Measurements from ENCODE around the gene PPP1CA.
"Not testable (repeated sequence)": the region's sequence is repeated elsewhere in the genome, so short reads cannot be mapped to it uniquely, and the experiment has no call there.

PPP1CA gene

GRCh38 chr11:67429722-67430121 is 28.1 kb upstream of the PPP1CA start:
- no CpG with 5 or more reads among the region's 11 CpGs for WGBS (ENCODE audit: extremely low coverage, insufficient coverage, insufficient read length)
- peaks cover 45 to 49% of the 10 kb centered on the region in 2 experiments for H3K36me3 ChIP-seq (ENCODE audit: control insufficient read depth in 1 of 2, insufficient read depth in 2 of 2, low read length in 2 of 2)
- no peak overlapping the region for H2BK5ac ChIP-seq (ENCODE audit: low read depth, low read length, poor library complexity)
- H3K27me3 ChIP-seq (ENCODE audit: insufficient read depth, low read length), result no peaks in the 10 kb centered on the region
- H2AK5ac ChIP-seq (ENCODE audit: low read length), result no peak overlapping the region
- no peak overlapping the region for H2BK120ac ChIP-seq (ENCODE audit: insufficient read depth, low read length, poor library complexity)
- H3K9ac ChIP-seq (ENCODE audit: low read length), result no peak overlapping the region
- peaks cover 0 to 9% of the 10 kb centered on the region in 2 experiments for H3K4me1 ChIP-seq (ENCODE audit: control insufficient read depth in 1 of 2, insufficient read depth in 2 of 2, low read length in 2 of 2)
- no peak overlapping the region for H3K27ac ChIP-seq (ENCODE audit: low read depth, low read length)
- no peak overlapping the region for H3K14ac ChIP-seq (ENCODE audit: low read length)
- H3K9me3 ChIP-seq (ENCODE audit: insufficient read depth, low read depth, low read length), result no peaks in the 10 kb centered on the region
- no peak overlapping the region for H3K4me2 ChIP-seq (ENCODE audit: low read length)
- no peak overlapping the region for H4K12ac ChIP-seq (ENCODE audit: low read depth, low read length)
- peaks cover 8% of the 10 kb centered on the region for H3K79me1 ChIP-seq (ENCODE audit: low read length)
- no peak overlapping the region for H3K4me3 ChIP-seq (ENCODE audit: low read depth, low read length)
- H2AFZ ChIP-seq (ENCODE audit: insufficient read depth, low read length, poor library complexity), result no peak overlapping the region
- H3K23ac ChIP-seq (ENCODE audit: low read length), result no peak overlapping the region
- DNase-seq, result no peak
- no peak overlapping the region for H4K91ac ChIP-seq (ENCODE audit: low read depth, low read length)
- no peak overlapping the region for H2BK12ac ChIP-seq (ENCODE audit: low read length)
- H3K4ac ChIP-seq (ENCODE audit: low read depth, low read length), result no peak overlapping the region
- peaks cover 5% of the 10 kb centered on the region for H3K79me2 ChIP-seq (ENCODE audit: control insufficient read depth, insufficient read depth, low read length, poor library complexity)
- H4K8ac ChIP-seq (ENCODE audit: low read depth, low read length), result no peak overlapping the region
- no peak overlapping the region for H3K18ac ChIP-seq (ENCODE audit: low read length)

- Histone ChIP-seq H3K14ac (ENCODE audit: low read length) (no peak overlapping the region), H3K9ac (ENCODE audit: low read length) (peak overlapping the region; percentile 91), H2AK5ac (ENCODE audit: low read length) (no peak overlapping the region), H3K4me3 (ENCODE audit: low read depth, low read length) (peak overlapping the region; percentile 91), H4K8ac (ENCODE audit: low read depth, low read length) (no peak overlapping the region), H3K36me3 (ENCODE audit: control insufficient read depth in 1 of 2, insufficient read depth in 2 of 2, low read length in 2 of 2) (peaks cover 39 to 43% of the 10 kb centered on the region in 2 experiments), H3K4me1 (ENCODE audit: control insufficient read depth in 1 of 2, insufficient read depth in 2 of 2, low read length in 2 of 2) (peaks cover 0 to 9% of the 10 kb centered on the region in 2 experiments), H2BK120ac (ENCODE audit: insufficient read depth, low read length, poor library complexity) (no peak overlapping the region), H3K79me1 (ENCODE audit: low read length) (peaks cover 8% of the 10 kb centered on the region), H3K27me3 (ENCODE audit: insufficient read depth, low read length) (no peaks in the 10 kb centered on the region), H2AFZ (ENCODE audit: insufficient read depth, low read length, poor library complexity) (no peak overlapping the region), H3K4me2 (ENCODE audit: low read length) (peak overlapping the region; percentile 60), H3K27ac (ENCODE audit: low read depth, low read length) (no peak overlapping the region), H4K12ac (ENCODE audit: low read depth, low read length) (no peak overlapping the region), H2BK5ac (ENCODE audit: low read depth, low read length, poor library complexity) (no peak overlapping the region), H3K79me2 (ENCODE audit: control insufficient read depth, insufficient read depth, low read length, poor library complexity) (peaks cover 5% of the 10 kb centered on the region), H4K91ac (ENCODE audit: low read depth, low read length) (peak overlapping the region; percentile 74), H2BK12ac (ENCODE audit: low read length) (no peak overlapping the region), H3K9me3 (ENCODE audit: insufficient read depth, low read depth, low read length) (no peaks in the 10 kb centered on the region), H3K18ac (ENCODE audit: low read length) (no peak overlapping the region), H3K4ac (ENCODE audit: low read depth, low read length) (peak overlapping the region; percentile 44), H3K23ac (ENCODE audit: low read length) (no peak overlapping the region)
- DNase-seq, result no peak
- WGBS (ENCODE audit: extremely low coverage, insufficient coverage, insufficient read length), result no CpG with 5 or more reads among the region's 12 CpGs
Observed at GRCh38 chr11:67429038-67429668, 27.5 kb upstream of the PPP1CA start.

DNA sequence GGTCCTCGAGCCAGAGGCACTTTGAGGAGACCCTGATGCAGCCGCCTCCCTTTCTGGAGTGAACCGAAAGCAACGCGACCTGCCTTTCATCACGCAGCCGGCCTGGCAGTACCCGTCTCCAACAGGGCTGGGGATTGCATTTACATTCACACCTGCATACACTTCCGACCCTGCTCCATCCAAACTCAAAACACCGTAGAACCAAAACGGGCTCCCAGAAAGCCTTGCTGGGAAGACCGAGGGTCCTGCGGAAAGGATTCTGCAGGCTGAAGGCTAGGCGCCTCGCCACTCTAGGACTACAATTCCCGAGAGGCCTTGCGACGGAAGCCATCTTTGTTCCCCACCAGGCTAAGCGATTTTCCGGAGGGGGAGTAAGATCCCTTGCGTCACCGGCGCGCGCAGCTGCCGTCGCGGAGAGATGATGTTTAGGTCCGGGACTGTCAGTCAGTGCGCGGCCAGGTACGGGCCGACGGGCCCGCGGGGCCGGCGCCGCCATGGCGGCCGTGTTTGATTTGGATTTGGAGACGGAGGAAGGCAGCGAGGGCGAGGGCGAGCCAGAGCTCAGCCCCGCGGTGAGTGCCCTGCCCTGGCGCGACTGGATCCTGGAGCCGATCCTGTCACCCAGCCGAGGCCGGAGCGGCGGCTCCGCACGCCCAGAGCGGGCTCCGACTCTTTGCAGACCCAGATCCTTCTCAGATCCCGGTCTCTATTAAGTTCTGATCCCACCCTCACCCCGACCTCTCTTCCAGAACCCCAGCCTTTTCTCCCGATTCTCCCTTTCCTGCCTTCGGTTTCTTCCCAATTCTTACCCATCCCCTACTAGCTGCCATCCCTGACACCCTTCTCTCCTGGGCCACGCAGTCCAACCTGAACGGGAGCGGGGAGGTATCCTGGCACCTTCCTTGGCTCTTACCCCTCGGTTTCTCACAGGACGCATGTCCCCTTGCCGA is 26.7 kb upstream of the PPP1CA start, which contains the start of gene RPS6KB2:
Gene RPS6KB2 (plus strand): TSS at position 443 of the 950 bp plus-strand sequence. CDS start 52 bp downstream, at position 495.
- no CpG with 5 or more reads among the region's 68 CpGs for WGBS (ENCODE audit: extremely low coverage, insufficient coverage, insufficient read length)
- H3K27ac ChIP-seq (ENCODE audit: low read depth, low read length), result peak within 1 kb of the TSS; percentile 7
- H2AK5ac ChIP-seq (ENCODE audit: low read length), result peak within 1 kb of the TSS; percentile 22
- H3K9ac ChIP-seq (ENCODE audit: low read length), result peak within 1 kb of the TSS; percentile 91
- H3K4me3 ChIP-seq (ENCODE audit: low read depth, low read length), result peak within 1 kb of the TSS; percentile 91
- peak; percentile 99 for DNase-seq
- peak within 1 kb of the TSS; percentile 67 for H2BK120ac ChIP-seq (ENCODE audit: insufficient read depth, low read length, poor library complexity)
- H3K9me3 ChIP-seq (ENCODE audit: insufficient read depth, low read depth, low read length), result peaks cover 2% of the 10 kb centered on the region
- H3K79me2 ChIP-seq (ENCODE audit: control insufficient read depth, insufficient read depth, low read length, poor library complexity), result peaks cover 5% of the 10 kb centered on the region
- peak within 1 kb of the TSS; percentile 44 for H3K4ac ChIP-seq (ENCODE audit: low read depth, low read length)
- H3K18ac ChIP-seq (ENCODE audit: low read length), result peak within 1 kb of the TSS; percentile 74
- H3K4me1 ChIP-seq (ENCODE audit: control insufficient read depth in 1 of 2, insufficient read depth in 2 of 2, low read length in 2 of 2), result peaks cover 0 to 9% of the 10 kb centered on the region in 2 experiments
- H4K12ac ChIP-seq (ENCODE audit: low read depth, low read length), result peak within 1 kb of the TSS; percentile 68
- H2BK5ac ChIP-seq (ENCODE audit: low read depth, low read length, poor library complexity), result peak within 1 kb of the TSS; percentile 10
- peak within 1 kb of the TSS; percentile 61 for H3K14ac ChIP-seq (ENCODE audit: low read length)
- peak within 1 kb of the TSS; percentile 85 for H2AFZ ChIP-seq (ENCODE audit: insufficient read depth, low read length, poor library complexity)
- no peaks in the 10 kb centered on the region for H3K27me3 ChIP-seq (ENCODE audit: insufficient read depth, low read length)
- H4K91ac ChIP-seq (ENCODE audit: low read depth, low read length), result peak within 1 kb of the TSS; percentile 74
- H3K79me1 ChIP-seq (ENCODE audit: low read length), result peaks cover 8% of the 10 kb centered on the region
- peak within 1 kb of the TSS; percentile 88 for H4K8ac ChIP-seq (ENCODE audit: low read depth, low read length)
- H3K23ac ChIP-seq (ENCODE audit: low read length), result no peak within 1 kb of the TSS
- peak within 1 kb of the TSS; percentile 83 for H3K4me2 ChIP-seq (ENCODE audit: low read length)
- peaks cover 31 to 35% of the 10 kb centered on the region in 2 experiments for H3K36me3 ChIP-seq (ENCODE audit: control insufficient read depth in 1 of 2, insufficient read depth in 2 of 2, low read length in 2 of 2)
- no peak within 1 kb of the TSS for H2BK12ac ChIP-seq (ENCODE audit: low read length)

DNA sequence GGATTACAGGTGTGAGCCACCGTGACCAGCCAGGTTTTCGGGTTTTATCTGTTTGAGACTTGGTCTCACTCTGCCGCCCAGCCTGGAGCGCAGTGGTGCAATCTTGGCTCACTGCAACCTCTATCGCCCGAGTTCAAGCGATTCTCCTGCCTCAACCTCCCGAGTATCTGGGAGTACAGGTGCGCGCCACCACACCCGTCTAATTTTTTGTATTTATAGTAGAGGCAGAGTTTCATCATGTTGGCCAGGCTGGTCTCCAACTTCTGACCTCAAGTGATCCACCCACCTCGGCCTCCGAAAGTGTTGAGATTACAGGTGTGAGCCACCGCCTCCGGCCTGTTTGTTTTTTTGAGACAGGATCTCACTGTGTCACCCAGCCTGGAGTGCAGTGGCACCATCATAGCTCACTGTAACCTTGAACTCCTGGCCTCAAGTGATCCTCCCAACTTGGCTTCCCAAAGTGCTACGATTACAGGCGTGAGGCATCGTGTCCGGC is 25.8 kb upstream of the PPP1CA start:
- not testable (repeated sequence) for H2BK5ac ChIP-seq (ENCODE audit: low read depth, low read length, poor library complexity); H3K79me1 ChIP-seq (ENCODE audit: low read length); H2BK120ac ChIP-seq (ENCODE audit: insufficient read depth, low read length, poor library complexity); H3K27ac ChIP-seq (ENCODE audit: low read depth, low read length); H4K91ac ChIP-seq (ENCODE audit: low read depth, low read length); H3K79me2 ChIP-seq (ENCODE audit: control insufficient read depth, insufficient read depth, low read length, poor library complexity); H4K12ac ChIP-seq (ENCODE audit: low read depth, low read length); H3K9ac ChIP-seq (ENCODE audit: low read length); H3K23ac ChIP-seq (ENCODE audit: low read length); H3K9me3 ChIP-seq (ENCODE audit: insufficient read depth, low read depth, low read length); H3K4me3 ChIP-seq (ENCODE audit: low read depth, low read length); H2AK5ac ChIP-seq (ENCODE audit: low read length); H3K18ac ChIP-seq (ENCODE audit: low read length); H3K27me3 ChIP-seq (ENCODE audit: insufficient read depth, low read length); H2BK12ac ChIP-seq (ENCODE audit: low read length); DNase-seq; H3K4ac ChIP-seq (ENCODE audit: low read depth, low read length)
- peak overlapping the region; percentile 83 for H3K4me2 ChIP-seq (ENCODE audit: low read length)
- H2AFZ ChIP-seq (ENCODE audit: insufficient read depth, low read length, poor library complexity), result peak overlapping the region; percentile 85
- H3K4me1 ChIP-seq (ENCODE audit: control insufficient read depth in 1 of 2, insufficient read depth in 2 of 2, low read length in 2 of 2), result peaks cover 4 to 14% of the 10 kb centered on the region in 2 experiments
- peak overlapping the region; percentile 61 for H3K14ac ChIP-seq (ENCODE audit: low read length)
- peak overlapping the region; percentile 83 for H4K8ac ChIP-seq (ENCODE audit: low read depth, low read length)
- WGBS (ENCODE audit: extremely low coverage, insufficient coverage, insufficient read length), result no CpG with 5 or more reads among the region's 19 CpGs
- peaks cover 22 to 26% of the 10 kb centered on the region in 2 experiments for H3K36me3 ChIP-seq (ENCODE audit: control insufficient read depth in 1 of 2, insufficient read depth in 2 of 2, low read length in 2 of 2)
